ENCODE data around the gene GSTCD. TPM values are rescaled to one million over a fixed set of nuclear protein-coding genes. Genes with fewer than 3 reads are reported as not detected.
A peak's percentile ranks its signal among the peaks of the same experiment; 100 is the strongest.

GSTCD gene
- total RNA-seq, 1 donor from 2014 or later: 7.4 TPM

GRCh38 chr4:105875233-105875632 is 166.6 kb downstream of the GSTCD start:
- Mint-ChIP-seq H3K36me3 (ENCODE audit: low read depth) (peaks cover 1% of the 10 kb centered on the region), H3K4me1 (ENCODE audit: low read depth) (no peaks in the 10 kb centered on the region), H3K4me3 (ENCODE audit: unreplicated experiment) (no peak overlapping the region), H3K27ac (ENCODE audit: unreplicated experiment) (no peak overlapping the region), H3K9me3 (ENCODE audit: low read depth) (no peaks in the 10 kb centered on the region), H3K27me3 (ENCODE audit: low read depth) (peaks cover 14% of the 10 kb centered on the region)
- no peak for DNase-seq (ENCODE audit: low spot score)
- TF ChIP-seq CTCF (IDR thresholded peaks at IDR 0.05): no peak

- no peak overlapping the region for H3K27ac Mint-ChIP-seq (ENCODE audit: unreplicated experiment)
- H3K27me3 Mint-ChIP-seq (ENCODE audit: low read depth): peaks cover 17% of the 10 kb centered on the region
- DNase-seq (ENCODE audit: low spot score): no peak
- H3K9me3 Mint-ChIP-seq (ENCODE audit: low read depth): no peaks in the 10 kb centered on the region
- no peak for TF ChIP-seq CTCF (IDR thresholded peaks at IDR 0.05)
- no peaks in the 10 kb centered on the region for H3K36me3 Mint-ChIP-seq (ENCODE audit: low read depth)
- H3K4me3 Mint-ChIP-seq (ENCODE audit: unreplicated experiment): no peak overlapping the region
- H3K4me1 Mint-ChIP-seq (ENCODE audit: low read depth): no peaks in the 10 kb centered on the region
These were observed 170.1 kb downstream of the GSTCD start for GRCh38 chr4:105878668-105879067.

- no peak overlapping the region for H3K27ac Mint-ChIP-seq (ENCODE audit: unreplicated experiment)
- H3K36me3 Mint-ChIP-seq (ENCODE audit: low read depth): no peaks in the 10 kb centered on the region
- no peak overlapping the region for H3K4me3 Mint-ChIP-seq (ENCODE audit: unreplicated experiment)
- no peaks in the 10 kb centered on the region for H3K4me1 Mint-ChIP-seq (ENCODE audit: low read depth)
- DNase-seq (ENCODE audit: low spot score): no peak
- peaks cover 58% of the 10 kb centered on the region for H3K27me3 Mint-ChIP-seq (ENCODE audit: low read depth)
- H3K9me3 Mint-ChIP-seq (ENCODE audit: low read depth): peaks cover 4% of the 10 kb centered on the region
- TF ChIP-seq CTCF (IDR thresholded peaks at IDR 0.05): no peak
These were observed 178.9 kb downstream of the GSTCD start for GRCh38 chr4:105887508-105887907.

- H3K27ac Mint-ChIP-seq (ENCODE audit: unreplicated experiment): peak within 1 kb of the TSS; percentile 28
- H3K4me1 Mint-ChIP-seq (ENCODE audit: low read depth): peaks cover 12% of the 10 kb centered on the region
- peak within 1 kb of the TSS; percentile 71 for H3K4me3 Mint-ChIP-seq (ENCODE audit: unreplicated experiment)
- no peaks in the 10 kb centered on the region for H3K9me3 Mint-ChIP-seq (ENCODE audit: low read depth)
- H3K36me3 Mint-ChIP-seq (ENCODE audit: low read depth): peaks cover 2% of the 10 kb centered on the region
- no peak for DNase-seq (ENCODE audit: low spot score)
- peaks cover 87% of the 10 kb centered on the region for H3K27me3 Mint-ChIP-seq (ENCODE audit: low read depth)
- TF ChIP-seq CTCF (IDR thresholded peaks at IDR 0.05): no peak
These were observed 186.3 kb downstream of the GSTCD start, which contains the start of gene NPNT for GRCh38 chr4:105894660-105895582. TSS of gene NPNT (plus strand) at chr4:105895471. CDS start at chr4:105895653, 182 bp downstream.

GRCh38 chr4:105895583-105896460 is 187.2 kb downstream of the GSTCD start:
- peaks cover 12% of the 10 kb centered on the region for H3K4me1 Mint-ChIP-seq (ENCODE audit: low read depth)
- peaks cover 2% of the 10 kb centered on the region for H3K36me3 Mint-ChIP-seq (ENCODE audit: low read depth)
- DNase-seq (ENCODE audit: low spot score): peak; percentile 82
- peak overlapping the region; percentile 71 for H3K4me3 Mint-ChIP-seq (ENCODE audit: unreplicated experiment)
- H3K27me3 Mint-ChIP-seq (ENCODE audit: low read depth): peaks cover 87% of the 10 kb centered on the region
- H3K9me3 Mint-ChIP-seq (ENCODE audit: low read depth): no peaks in the 10 kb centered on the region
- peak; percentile 31 for TF ChIP-seq CTCF (IDR thresholded peaks at IDR 0.05)
- H3K27ac Mint-ChIP-seq (ENCODE audit: unreplicated experiment): no peak overlapping the region

Data from chondrocyte (in vitro differentiated cells).